Left kidney (tissue), 8 donors: Measurements from ENCODE around the gene MEF2A. TPM values are rescaled to one million over a fixed set of nuclear protein-coding genes. Genes with fewer than 3 reads are reported as not detected.
"Not testable (repeated sequence)": the region's sequence is repeated elsewhere in the genome, so short reads cannot be mapped to it uniquely, and the experiment has no call there.

Experiments used
- DNase-seq: peaks from one replicate; pipeline ENCODE4 v3.0.0-alpha.2; 2013
- long read RNA-seq, 8 donors: transcript quantifications; one replicate each; lab custom pipeline, GENCODE V29; 2026
- polyA plus RNA-seq: library from polyadenylated mRNA; unstranded; fragments of 120-200 nt; gene quantifications from one replicate; pipeline ENCODE4 v1.2.1, GENCODE V29; 2013; ENCODE audit not compliant: insufficient read length

Gene MEF2A
- 59.3 TPM for polyA plus RNA-seq
- long read RNA-seq, donor 1, full-length matches to known transcripts, result 6 of 37 reads
- long read RNA-seq, donor 1, partial matches to known transcripts, result 31 of 37 reads
- long read RNA-seq, donor 1, other reads (novel, unspliced or antisense), result 0 of 37 reads
- long read RNA-seq, donor 2, full-length matches to known transcripts, result 5 of 5 reads
- long read RNA-seq, donor 2, partial matches to known transcripts, result 0 of 5 reads
- long read RNA-seq, donor 2, other reads (novel, unspliced or antisense), result 0 of 5 reads
- long read RNA-seq, donor 3, full-length matches to known transcripts, result 12 of 28 reads
- long read RNA-seq, donor 3, partial matches to known transcripts, result 16 of 28 reads
- long read RNA-seq, donor 3, other reads (novel, unspliced or antisense), result 0 of 28 reads
- long read RNA-seq, donor 4, result 0 reads
- long read RNA-seq, donor 5, full-length matches to known transcripts, result 10 of 21 reads
- long read RNA-seq, donor 5, partial matches to known transcripts, result 6 of 21 reads
- long read RNA-seq, donor 5, other reads (novel, unspliced or antisense), result 5 of 21 reads
- long read RNA-seq, donor 6, full-length matches to known transcripts, result 5 of 5 reads
- long read RNA-seq, donor 6, partial matches to known transcripts, result 0 of 5 reads
- long read RNA-seq, donor 6, other reads (novel, unspliced or antisense), result 0 of 5 reads
- long read RNA-seq, donor 7, full-length matches to known transcripts, result 9 of 24 reads
- long read RNA-seq, donor 7, partial matches to known transcripts, result 15 of 24 reads
- long read RNA-seq, donor 7, other reads (novel, unspliced or antisense), result 0 of 24 reads
- long read RNA-seq, donor 8, full-length matches to known transcripts, result 7 of 7 reads
- long read RNA-seq, donor 8, partial matches to known transcripts, result 0 of 7 reads
- long read RNA-seq, donor 8, other reads (novel, unspliced or antisense), result 0 of 7 reads

DNA sequence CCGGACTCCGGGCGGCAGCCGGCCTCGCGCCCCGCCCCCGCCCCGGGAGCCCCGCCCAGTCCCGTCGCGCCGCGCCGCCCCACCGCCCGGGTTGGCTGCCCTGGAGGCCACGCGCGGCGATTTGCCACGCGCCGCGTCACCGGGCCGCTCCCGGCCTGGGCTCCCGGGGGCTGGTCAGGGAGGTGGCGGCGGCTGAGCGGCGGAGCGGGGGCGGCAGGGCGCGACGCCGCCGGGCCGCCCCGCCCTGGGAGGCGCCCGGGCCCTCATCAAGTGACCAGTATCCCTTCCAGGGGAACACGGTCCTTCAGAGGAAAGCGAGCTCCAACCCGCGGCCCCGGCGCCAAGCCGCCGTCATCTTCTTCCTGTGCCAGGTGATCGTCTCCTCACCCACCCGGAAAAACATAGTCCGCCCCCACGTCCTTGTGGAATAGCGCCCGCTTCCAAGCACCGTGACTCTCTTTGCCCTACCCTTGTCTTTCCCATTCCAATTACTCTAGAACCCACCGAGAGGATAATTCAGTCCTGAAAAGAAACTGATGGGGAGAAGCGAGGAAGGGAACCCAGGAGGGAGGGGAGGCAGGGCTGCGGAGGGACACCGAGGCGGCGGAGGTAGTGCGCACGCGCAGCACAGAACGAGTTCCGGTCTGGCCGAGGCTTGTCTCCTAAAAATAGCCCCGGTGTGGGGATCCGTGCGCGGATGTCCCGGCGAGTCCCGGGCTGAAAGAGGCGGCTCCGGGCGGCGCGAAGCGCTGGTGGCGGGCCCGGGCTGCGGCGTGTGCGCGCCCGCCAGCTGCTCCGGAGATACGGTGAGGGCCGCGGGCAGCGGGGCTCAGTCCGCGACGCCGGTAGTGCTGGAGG, at the start of gene MEF2A:
MEF2A (plus strand) TSS at position 686 of the 858 bp plus-strand sequence. CDS start 67,136 bp downstream, outside the sequence.
- peak; percentile 93 for DNase-seq

DNA sequence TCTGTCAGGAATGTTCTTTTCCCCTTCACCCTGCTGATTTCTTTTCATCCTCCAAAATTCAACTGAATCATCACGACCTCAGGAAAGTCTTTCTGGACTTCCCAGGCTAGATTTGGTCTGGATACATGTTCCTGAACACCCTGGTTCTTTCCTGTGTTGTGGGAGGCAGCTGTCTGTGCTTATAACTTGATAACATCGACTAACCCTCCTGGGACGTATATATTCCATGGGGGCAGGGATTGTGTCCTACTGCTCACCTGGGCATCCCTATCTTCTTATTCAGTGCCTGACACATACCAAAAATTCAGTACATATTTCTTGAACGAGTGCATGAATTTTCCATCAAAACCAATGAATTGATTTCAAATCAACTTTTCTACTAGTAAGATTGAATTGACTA, 47.6 kb upstream of the MEF2A start:
- DNase-seq, result no peak

DNA sequence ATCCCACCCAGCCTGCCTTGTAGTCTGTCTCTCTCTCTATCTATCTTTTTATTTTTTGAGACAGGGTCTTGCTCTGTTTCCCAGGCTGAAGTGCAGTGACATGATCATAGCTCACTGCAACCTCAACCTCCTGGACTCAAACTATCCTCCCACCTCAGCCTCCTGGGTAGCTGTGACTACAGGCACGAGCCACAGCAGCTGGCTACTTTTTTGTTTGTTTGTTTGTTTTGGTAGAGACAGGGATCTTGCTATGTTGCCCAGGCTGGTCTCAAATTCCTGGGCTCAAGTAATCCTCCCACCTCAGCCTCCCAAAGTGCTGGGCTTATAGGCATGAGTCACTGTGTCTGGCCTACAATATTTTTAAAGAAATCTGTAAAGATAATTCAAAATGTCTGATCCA, 46.4 kb upstream of the MEF2A start:
- not testable (repeated sequence) for DNase-seq

DNA sequence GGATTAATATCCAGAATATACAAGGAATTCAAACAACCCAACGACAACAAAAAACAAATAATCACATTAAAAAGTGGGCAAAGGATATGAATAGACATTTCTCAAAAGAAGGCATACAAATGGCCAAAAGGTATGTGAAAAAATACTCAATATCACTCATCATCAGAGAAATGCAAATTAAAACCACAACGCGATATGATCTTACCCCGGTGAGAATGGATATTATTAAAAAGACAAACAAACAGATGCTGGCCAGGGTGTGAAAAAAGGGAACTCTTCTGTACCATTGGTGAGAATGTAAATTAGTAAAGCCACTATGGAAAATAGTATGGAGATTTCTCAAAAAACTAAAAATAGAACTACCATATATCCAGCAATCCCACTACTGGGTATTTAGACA, 43.5 kb upstream of the MEF2A start:
- no peak for DNase-seq

DNA sequence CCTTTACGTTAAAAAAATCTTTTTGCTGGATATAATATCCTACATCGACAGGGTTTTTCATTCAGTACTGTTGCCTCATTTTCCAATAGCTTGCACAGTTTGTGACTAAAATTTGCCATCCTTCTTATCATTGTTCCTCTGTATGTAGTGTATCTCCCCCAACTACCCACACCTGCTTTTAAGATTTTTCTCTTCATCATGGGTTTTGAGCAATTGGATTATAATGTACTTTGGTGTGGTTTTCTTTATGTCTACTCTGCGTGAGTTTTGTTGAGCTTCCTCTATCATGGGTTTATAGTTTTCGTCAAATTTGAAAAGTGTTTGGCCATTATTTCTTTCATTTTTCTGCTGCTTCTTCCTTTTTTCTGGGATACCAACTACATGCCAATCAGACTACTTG, 39.6 kb upstream of the MEF2A start:
- DNase-seq, result no peak

DNA sequence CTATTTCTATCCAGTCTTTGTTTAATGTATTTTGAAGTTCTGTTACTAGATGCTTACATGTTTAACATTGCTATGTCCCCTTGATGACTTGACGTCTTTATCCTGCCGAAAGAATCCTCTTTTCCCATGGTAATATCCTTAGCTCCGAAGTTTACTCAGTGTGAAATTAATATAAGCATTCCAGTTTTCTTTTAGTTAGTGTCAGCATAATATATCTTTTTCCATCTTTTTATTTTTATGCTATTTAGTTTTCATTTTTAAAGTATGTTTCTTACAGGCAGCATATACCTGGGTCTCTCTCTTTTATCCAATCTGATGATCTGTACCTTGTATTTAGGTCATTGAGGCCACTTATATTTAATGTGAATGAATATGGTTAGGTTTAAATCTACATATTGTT, 39.1 kb upstream of the MEF2A start:
- DNase-seq, result no peak

DNA sequence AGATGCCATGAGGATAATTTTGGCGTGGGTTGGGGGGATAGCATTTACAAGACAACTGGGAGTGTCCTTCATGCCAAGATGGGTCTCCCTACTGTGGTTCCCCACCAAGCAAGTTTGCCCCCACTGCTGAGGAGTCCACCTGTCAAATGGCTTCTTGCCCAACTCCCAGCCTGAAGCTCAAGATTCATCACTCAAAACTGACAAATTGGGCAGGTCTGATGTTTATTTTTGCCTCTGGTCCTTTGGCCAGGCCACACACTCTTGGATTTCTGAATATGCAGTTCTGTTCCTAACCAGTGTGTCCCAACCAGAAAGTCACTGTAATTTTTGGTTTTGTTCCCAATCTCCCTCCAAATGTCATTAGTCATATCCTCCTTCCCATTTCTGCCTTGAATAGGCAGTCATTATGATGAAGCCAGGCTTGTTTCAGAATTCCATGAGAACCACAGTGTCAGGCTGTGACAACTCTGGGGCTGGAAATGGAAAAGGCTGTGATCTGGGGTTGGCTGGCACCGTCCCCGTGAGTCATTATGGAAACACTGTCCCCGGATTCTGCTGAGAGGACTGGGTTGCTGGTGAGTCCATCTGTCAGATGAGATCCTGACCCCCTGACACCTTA, 29.3 kb upstream of the MEF2A start:
- DNase-seq, result no peak

DNA sequence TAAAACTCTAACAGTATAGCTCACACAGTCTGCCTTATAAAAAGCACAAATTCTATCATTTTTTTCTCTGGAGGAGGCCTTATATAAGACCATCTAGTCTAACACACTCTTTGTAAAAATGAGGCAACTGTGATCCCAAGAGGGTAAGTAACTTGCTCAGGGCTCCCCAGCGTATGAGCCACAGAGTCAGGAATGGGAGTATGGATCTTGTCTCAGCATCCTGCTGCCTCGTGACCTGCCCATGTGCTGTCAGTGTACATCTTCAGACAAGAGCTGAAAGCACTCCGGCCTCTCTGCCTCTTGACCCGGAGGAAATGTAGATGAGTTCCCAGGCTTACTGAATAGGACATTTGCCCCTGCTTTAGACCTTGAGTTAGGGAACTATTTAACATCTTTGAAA, 28.4 kb upstream of the MEF2A start:
- no peak for DNase-seq

DNA sequence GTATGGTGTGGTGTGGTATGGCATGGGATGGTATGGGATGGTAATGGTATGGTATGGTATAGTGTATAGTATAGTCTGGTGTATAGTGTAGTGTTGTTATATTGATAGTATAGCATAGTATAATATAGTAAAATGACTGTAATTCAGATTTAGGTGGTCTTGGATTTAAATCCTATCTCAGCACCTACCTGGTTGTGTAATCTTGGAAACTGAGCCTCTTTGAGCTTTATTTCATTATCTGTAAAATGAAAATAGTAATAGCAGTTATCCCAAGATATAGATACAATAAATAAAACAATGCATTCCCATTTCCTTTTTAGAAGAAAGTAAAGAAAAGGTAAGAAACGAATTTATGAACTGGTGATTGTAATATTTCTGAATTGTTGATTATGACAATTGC, 27.5 kb upstream of the MEF2A start:
- DNase-seq, result no peak

DNA sequence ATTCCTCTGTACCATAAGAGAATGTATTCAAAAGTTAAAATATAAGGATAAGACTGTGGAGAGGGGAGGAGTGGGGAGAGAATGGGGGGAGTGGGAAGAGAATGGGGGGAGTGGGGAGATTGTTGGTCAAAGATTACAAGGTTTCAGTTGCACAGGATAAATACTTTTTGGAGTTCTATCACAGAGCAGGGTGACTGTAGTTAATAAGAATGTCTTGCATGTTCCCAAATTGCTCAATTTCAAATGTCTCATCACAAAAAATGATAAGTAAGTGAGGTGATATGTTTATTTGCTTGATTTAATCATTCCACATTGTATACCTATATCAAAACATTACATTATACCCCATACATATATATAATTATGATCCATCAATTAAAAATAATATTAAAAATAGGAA, 23.0 kb upstream of the MEF2A start:
- DNase-seq, result no peak

DNA sequence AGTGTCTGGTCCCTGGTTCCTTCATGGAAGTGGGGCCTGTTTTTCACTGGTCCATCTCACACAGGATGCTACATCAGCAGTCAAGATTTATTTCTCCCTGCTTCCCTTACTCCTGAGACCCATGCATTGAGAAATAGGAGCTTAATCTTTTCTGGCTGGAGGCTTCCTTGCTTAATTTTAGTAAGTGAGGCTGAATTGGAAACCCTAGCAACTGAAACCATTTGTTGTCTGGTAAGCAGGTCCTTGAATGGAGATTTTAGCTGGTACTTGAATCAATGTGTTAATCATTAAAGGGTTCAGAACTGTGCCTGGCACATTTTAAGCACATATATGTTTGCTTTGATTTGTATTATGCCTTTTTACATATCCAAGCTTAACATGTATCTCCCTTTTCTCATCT, 20.2 kb upstream of the MEF2A start:
- DNase-seq, result no peak

DNA sequence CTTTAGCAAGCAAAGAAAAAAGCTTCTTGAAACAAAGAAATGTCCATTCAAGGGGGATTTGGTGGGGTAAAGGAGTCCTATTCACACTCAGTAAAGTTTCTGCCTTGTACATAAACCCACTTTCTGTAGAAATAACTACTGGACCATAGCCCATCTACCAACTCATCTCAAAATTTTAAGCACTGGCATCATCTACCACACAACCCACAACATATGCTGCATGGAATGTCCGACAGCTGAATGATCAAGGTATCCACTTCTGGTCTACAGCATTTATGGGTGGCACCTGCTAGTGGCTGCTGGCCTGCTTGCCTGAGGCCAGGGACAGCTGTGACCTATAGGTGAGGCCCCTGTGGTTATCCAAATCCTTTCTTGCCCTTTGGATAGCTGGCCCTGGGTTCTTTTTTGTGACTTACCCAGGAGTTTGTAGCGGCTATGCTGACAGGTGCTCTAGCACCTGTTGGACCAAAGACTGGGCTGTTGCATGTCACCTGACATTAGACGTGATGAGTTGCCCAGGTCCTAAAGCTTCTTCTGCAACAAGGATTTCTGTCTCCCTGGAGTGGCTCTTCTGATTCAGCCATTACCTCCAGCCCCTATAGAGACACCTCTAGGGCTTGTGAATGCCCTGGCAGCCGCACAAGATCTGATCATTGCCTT, 19.2 kb upstream of the MEF2A start:
- no peak for DNase-seq

- DNase-seq, result no peak
These were observed 18.3 kb upstream of the MEF2A start for GRCh38 chr15:99547517-99547916.

GRCh38 chr15:99550077-99550476, 15.7 kb upstream of the MEF2A start:
- DNase-seq, result no peak

- no peak for DNase-seq
These were observed 13.7 kb upstream of the MEF2A start for GRCh38 chr15:99552111-99552510.

- no peak for DNase-seq
These were observed 10.8 kb upstream of the MEF2A start for GRCh38 chr15:99554880-99555488.

- no peak for DNase-seq
These were observed 9.8 kb upstream of the MEF2A start for GRCh38 chr15:99556011-99556410.

- DNase-seq, result no peak
These were observed 9.2 kb upstream of the MEF2A start for GRCh38 chr15:99556578-99556977.

DNA sequence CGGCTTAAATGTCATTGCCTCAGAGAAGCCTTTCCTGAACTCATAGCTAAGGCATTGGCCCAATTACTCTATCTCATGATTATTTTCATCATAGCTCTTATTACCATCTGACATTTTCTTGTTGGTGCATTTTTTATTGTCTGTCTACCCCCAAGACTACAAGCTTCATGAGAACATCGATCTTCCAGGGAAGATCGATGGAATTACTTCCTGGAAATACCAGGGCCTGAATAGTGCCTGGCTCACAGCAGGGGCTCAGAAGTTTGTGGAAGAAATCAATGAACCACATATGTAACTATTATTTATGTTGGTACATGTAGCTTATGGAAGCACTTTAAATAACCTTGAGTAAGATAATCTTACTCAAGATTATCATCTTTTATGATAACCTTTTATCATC, 7.7 kb upstream of the MEF2A start:
- no peak for DNase-seq

DNA sequence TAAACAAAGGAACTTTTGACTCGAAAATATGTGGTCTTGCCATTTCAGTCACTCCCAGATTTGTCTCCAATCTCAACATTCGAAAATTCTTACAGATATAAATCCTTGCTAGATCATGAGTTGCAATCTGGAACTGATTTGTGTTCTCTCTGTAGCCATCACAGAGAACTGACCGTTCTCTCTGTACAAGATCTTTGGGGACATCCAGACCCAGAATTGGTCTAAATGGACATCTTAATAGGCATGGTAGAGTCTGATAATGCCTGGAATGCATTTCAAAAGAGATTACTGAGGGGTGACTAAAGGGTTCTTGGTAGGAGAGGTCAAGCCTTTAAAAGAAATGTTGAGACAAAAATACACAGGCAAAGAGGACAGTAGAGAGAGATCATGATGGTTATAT, 7.2 kb upstream of the MEF2A start:
- DNase-seq, result no peak
